Measurements from ENCODE around the gene RAB33B.

DNA sequence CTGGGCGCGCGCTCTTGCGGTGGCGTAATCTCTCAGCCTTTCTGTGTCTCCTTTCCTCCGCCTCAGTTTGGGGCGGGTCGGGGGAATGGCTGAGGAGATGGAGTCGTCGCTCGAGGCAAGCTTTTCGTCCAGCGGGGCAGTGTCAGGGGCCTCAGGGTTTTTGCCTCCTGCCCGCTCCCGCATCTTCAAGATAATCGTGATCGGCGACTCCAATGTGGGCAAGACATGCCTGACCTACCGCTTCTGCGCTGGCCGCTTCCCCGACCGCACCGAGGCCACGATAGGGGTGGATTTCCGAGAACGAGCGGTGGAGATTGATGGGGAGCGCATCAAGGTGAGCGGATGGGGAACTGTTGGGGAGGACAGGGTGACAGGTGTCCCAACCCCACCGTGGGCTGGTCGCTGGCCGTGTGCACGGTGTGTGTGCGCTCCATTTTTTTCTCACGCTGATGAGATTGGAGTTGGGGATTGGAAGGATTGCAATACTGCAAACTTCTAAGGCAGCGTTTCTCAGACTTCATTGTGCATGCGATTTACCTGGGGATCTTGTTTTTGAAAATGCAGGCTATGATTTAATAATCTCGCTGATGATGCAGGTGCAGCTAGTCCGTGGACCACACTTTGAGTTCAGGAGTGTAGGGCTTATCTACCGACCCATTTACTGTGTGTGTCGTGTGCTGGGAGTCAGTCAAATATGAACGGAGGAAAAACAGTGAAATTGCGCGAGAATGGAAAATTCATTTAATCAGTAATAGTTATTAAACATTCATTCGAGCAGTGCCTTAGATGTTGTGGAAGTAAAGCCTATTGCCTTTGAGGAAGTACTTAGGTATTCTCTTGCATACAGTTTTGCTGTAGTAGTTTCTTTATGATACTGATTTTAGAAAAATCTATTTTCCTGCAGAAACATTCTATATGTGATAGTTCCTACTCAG is at the start of gene RAB33B:
- TF ChIP-seq POLR2AphosphoS5 (IDR thresholded peaks at IDR 0.05; ENCODE audit: borderline replicate concordance, low read depth, low read length) = no peak
- no peak for TF ChIP-seq EZH2 (IDR thresholded peaks at IDR 0.05)

Data from SK-N-MC (cell line).